ENCODE measurements around the gene TBK1. TPM values are rescaled to one million over a fixed set of nuclear protein-coding genes. Genes with fewer than 3 reads are reported as not detected.

TBK1 gene
- total and polyA plus RNA-seq, 9 donors: 11.9 to 25.4 (median 19.3) TPM

DNA sequence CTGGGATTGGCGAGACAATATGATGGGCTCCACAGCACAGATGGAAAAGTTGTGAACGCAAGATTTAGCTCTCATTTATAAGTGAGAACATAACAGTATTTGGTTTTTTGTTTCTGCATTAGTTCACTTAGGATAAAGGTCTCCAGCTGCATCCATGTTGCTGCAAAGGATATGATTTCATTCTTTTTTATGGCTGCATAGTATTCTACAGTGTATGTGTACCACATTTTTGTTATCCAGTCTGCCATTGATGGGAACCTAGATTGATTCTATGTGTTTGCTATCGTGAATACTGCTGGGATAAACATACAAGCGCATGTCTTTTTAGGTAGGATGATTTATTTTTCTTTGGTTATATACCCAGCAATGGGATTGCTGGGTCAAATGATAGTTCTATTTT, 23.6 kb downstream of the TBK1 start:
- no peaks in the 10 kb centered on the region for H3K27me3 ChIP-seq
- intact Hi-C loops (cut with DNase I): no loop called here
- H3K9me3 ChIP-seq: no peaks in the 10 kb centered on the region
- no peak for DNase-seq
- no peaks in the 10 kb centered on the region for H3K36me3 ChIP-seq
- H3K4me1 ChIP-seq (ENCODE audit: insufficient read depth): no peaks in the 10 kb centered on the region
- TF ChIP-seq EP300 (IDR thresholded peaks at IDR 0.05) (no peak), POLR2A (IDR thresholded peaks at IDR 0.05) (no peak)
- TF ChIP-seq, protein P1, sequence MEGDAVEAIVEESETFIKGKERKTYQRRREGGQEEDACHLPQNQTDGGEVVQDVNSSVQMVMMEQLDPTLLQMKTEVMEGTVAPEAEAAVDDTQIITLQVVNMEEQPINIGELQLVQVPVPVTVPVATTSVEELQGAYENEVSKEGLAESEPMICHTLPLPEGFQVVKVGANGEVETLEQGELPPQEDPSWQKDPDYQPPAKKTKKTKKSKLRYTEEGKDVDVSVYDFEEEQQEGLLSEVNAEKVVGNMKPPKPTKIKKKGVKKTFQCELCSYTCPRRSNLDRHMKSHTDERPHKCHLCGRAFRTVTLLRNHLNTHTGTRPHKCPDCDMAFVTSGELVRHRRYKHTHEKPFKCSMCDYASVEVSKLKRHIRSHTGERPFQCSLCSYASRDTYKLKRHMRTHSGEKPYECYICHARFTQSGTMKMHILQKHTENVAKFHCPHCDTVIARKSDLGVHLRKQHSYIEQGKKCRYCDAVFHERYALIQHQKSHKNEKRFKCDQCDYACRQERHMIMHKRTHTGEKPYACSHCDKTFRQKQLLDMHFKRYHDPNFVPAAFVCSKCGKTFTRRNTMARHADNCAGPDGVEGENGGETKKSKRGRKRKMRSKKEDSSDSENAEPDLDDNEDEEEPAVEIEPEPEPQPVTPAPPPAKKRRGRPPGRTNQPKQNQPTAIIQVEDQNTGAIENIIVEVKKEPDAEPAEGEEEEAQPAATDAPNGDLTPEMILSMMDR (IDR thresholded peaks at IDR 0.05): no peak
- no peak overlapping the region for H3K4me3 ChIP-seq
- no peak overlapping the region for H3K27ac ChIP-seq
- 98 to 99% (median 98%) methylated on average over 4 of the region's 4 CpGs for WGBS, 3 donors

DNA sequence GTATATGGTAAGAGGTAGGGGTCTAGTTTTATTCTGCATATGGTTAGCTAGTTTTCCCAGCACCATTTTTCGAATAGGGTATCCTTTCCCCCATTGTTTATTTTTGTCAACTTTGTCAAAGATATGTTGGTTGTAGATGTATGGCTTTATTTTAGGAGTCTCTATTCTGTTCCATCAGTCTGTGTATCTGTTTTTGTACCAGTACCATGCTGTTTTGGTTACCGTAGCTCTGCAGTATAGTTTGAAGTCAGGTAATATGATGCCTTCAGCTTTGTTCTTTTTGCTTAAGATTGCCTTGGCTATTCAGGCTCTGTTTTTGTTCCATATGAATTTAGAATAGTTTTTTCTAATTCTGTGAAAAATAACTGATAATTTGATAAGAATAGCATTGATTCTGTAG, 24.9 kb downstream of the TBK1 start:
- Histone ChIP-seq H3K4me3 (no peak overlapping the region), H3K36me3 (no peaks in the 10 kb centered on the region), H3K9me3 (no peaks in the 10 kb centered on the region), H3K27ac (no peak overlapping the region), H3K27me3 (no peaks in the 10 kb centered on the region), H3K4me1 (ENCODE audit: insufficient read depth) (no peaks in the 10 kb centered on the region)
- 96 to 99% (median 98%) methylated on average over 2 of the region's 2 CpGs for WGBS, 3 donors
- intact Hi-C loops (cut with DNase I): no loop called here
- DNase-seq: no peak
- TF ChIP-seq, protein P1 (IDR thresholded peaks at IDR 0.05): no peak
- TF ChIP-seq EP300 (IDR thresholded peaks at IDR 0.05): no peak
- TF ChIP-seq POLR2A (IDR thresholded peaks at IDR 0.05): no peak

DNA sequence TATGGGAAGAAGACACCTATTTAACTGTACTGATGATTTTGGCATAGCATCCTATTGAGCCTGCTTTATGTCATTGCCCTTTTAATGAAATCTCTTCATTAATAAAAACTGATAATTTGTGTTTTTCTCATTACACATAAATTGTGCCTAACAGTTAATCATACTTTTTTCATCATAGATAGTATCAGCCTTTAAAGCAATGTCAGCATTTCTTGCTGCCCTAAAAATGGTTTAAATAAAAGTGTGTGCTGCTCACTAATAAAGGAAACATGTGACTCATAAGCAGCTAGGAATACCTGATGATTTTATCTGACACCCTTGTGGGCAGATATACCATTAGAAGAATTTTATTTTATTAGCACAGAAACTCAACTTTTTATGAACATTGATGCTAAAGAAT, 26.7 kb downstream of the TBK1 start:
- DNase-seq: no peak
- no peaks in the 10 kb centered on the region for H3K27me3 ChIP-seq
- H3K9me3 ChIP-seq: no peaks in the 10 kb centered on the region
- H3K4me3 ChIP-seq: no peak overlapping the region
- TF ChIP-seq, protein P1 (IDR thresholded peaks at IDR 0.05): no peak
- TF ChIP-seq POLR2A (IDR thresholded peaks at IDR 0.05): no peak
- no peak for TF ChIP-seq EP300 (IDR thresholded peaks at IDR 0.05)
- H3K36me3 ChIP-seq: no peaks in the 10 kb centered on the region
- no peak overlapping the region for H3K27ac ChIP-seq
- no peaks in the 10 kb centered on the region for H3K4me1 ChIP-seq (ENCODE audit: insufficient read depth)
- intact Hi-C loops (cut with DNase I): no loop called here

DNA sequence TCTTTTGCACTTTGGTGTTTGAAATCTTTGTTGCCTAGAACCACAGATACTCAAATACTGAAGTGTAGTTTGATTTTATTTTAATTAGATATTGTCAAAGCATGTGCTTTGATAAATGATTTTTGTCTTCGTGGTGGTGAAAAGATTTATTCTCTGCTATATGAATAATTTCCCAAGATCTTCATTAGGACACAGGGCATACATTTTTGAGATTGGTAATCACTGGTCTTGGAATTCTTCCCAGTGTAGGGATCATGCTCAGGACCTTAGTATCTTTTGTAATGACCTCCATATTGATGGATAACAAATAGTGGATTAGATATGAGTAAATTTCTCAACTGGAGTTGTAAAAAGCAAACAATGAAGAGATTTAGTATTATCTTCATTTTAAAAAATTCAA, 28.2 kb downstream of the TBK1 start:
- intact Hi-C loops (cut with DNase I): no loop called here
- H3K9me3 ChIP-seq: no peaks in the 10 kb centered on the region
- H3K27ac ChIP-seq: no peak overlapping the region
- H3K27me3 ChIP-seq: no peaks in the 10 kb centered on the region
- no peak overlapping the region for H3K4me3 ChIP-seq
- 74 to 86% (median 74%) methylated on average over 1 of the region's 1 CpG for WGBS, 3 donors
- TF ChIP-seq POLR2A (IDR thresholded peaks at IDR 0.05) (no peak), EP300 (IDR thresholded peaks at IDR 0.05) (no peak)
- TF ChIP-seq, protein P1 (IDR thresholded peaks at IDR 0.05): no peak
- no peaks in the 10 kb centered on the region for H3K36me3 ChIP-seq
- no peaks in the 10 kb centered on the region for H3K4me1 ChIP-seq (ENCODE audit: insufficient read depth)
- DNase-seq: no peak

DNA sequence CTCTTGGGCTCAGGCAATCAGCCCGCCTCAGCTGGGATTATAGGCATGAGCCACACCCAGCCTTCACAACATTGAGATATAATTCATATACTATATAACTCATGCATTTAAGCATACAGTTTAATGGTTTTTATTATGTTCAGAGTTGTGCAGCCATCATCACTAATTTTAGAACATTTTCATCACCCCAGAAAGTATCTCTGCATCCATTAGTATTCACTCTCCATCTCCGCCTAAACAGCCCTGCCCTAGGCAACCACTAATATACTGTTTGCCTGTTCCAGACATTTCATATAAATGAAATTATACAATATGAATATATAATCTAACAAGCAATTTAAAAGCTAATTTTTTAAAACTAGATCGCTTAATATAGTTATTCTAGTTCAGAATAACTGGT, 34.7 kb downstream of the TBK1 start:
- 98 to 100% (median 99%) methylated on average over 3 of the region's 3 CpGs for WGBS, 3 donors
- Histone ChIP-seq H3K27me3 (no peaks in the 10 kb centered on the region), H3K9me3 (no peaks in the 10 kb centered on the region), H3K36me3 (no peaks in the 10 kb centered on the region), H3K4me1 (ENCODE audit: insufficient read depth) (no peaks in the 10 kb centered on the region), H3K27ac (no peak overlapping the region), H3K4me3 (no peak overlapping the region)
- DNase-seq: no peak
- intact Hi-C loops (cut with DNase I): no loop called here
- TF ChIP-seq EP300 (IDR thresholded peaks at IDR 0.05) (no peak), POLR2A (IDR thresholded peaks at IDR 0.05) (no peak)
- TF ChIP-seq, protein P1 (IDR thresholded peaks at IDR 0.05): no peak

All from ovary (tissue), 9 donors.